Measurements from ENCODE around the gene SDHA.
"Not testable (repeated sequence)": the region's sequence is repeated elsewhere in the genome, so short reads cannot be mapped to it uniquely, and the experiment has no call there.

- TF ChIP-seq EZH2phosphoT487 (IDR thresholded peaks at IDR 0.05; ENCODE audit: insufficient read depth, low read depth); EZH2 (IDR thresholded peaks at IDR 0.05; ENCODE audit: insufficient read depth, poor library complexity, severe bottlenecking): not testable (repeated sequence)
These were observed 5.0 kb downstream of the SDHA start for GRCh38 chr5:222951-223715.
